GM12801 (cell line): ENCODE measurements around the gene NACC2.

Experiments used
- CTCF ChIP-seq: IDR thresholded peaks from one replicate; pipeline ENCODE4 v1.5.1; 2011; ENCODE audit warnings: control low read depth; ENCODE audit not compliant: insufficient read length; ENCODE audit errors: extremely low read depth

The NACC2 gene

DNA sequence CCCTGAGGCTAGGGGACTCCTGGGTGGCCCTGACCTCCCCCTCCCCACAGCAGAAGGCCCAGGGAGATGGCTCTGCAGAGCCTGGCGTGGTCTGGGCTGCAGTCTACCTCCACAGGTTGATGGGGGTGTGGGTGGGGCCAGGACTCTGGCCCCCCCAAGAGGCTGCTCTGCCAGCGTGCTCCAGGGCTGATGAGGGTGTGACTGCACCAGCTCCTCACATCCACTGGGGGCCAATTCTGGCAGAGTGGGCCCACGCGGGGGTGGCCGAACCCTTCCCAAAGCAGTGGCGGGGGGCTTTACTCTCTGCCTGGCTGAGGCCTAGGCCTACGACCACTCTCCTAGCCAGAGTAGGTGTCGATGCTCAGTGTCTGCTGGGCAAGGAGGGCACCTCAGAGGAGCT is 105.9 kb downstream of the NACC2 start:
- no peak for TF ChIP-seq CTCF

DNA sequence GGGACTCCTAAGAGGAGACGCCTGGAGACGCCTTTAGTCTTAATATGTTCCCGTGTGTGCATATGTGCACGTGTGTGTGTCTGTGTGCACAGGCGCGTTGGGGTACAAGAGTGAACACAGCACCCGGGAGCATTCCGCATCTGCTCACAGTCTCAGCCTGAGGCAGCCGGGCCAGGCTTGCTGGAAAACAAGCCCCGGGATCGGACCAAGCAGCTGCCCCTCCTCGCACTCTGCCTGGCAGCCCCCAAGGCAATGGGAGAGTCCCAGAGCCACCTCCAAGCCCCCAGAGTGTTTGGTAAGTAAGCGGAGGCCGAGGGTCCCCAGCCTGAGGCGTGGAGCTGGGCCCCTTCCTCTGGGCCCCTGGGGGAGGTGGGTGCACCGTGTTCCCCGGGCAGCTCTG is 106.6 kb downstream of the NACC2 start:
- no peak for TF ChIP-seq CTCF

DNA sequence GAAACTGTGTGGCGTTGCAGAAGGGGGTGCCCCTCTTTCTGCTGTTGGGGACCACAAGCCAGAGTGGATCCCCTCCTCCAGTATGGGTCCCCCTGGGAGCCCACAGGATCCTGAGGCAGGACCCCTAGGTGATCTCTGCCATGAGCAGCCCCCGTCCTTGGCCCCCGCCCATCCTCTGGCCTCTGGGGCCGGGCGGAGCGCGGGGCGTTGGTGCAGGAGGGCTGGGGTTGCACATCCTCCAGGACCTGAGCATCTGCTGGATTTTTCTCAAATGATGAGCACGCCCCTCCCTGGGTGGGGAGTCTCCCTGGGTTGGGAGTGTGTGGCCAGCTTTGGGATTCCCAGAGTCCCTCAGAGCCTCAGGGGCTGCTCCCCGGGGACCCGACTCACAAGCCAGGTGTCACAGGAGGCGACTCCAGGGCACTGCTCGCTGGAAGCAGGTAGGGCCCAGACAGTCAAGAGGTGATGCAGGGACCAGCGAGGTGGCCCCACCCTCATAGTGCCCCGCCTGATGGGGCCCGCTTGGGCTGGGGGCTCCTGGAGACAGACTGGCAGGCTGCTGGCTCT is 107.2 kb downstream of the NACC2 start:
- TF ChIP-seq CTCF = no peak

DNA sequence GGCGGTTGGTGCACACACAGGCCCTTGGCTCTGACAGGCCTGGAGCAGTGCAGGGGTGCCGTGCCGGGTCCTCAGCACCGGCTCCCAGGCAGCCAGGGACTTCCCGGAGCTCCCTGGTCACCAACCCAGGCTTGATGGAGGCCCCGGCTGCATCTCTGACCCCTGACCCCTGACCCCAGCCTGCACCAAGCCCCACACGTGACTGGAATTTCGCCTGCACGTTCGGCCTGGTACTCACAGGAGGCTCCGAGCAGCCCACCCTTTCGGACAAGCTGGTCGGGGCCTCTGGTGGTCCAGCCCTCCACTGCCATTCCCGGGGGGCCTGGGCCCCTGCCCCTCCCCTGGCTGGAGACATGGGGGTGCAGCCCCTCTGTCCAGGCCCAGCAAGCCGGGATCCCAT is 108.5 kb downstream of the NACC2 start:
- TF ChIP-seq CTCF = no peak

DNA sequence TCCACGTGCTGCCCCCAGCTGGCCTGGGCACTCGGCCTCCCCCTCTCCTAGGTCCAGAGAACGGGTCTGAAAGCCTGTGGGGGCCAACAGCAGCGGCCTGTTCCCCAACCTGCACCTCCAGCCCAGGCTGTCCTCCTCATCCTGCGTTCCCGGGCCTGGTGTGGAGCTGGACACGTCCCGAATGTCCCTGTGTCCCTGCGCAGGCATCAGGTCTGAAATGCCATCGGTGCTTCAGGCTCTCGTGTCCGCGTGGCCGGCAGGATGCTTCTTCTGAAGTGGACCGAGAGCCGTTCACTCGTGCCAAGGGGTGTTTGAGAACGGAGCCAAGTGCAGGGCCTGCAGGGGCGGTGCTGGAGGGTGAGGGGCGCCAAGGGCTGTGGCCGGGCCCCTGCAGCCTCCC is 109.2 kb downstream of the NACC2 start:
- TF ChIP-seq CTCF = no peak

DNA sequence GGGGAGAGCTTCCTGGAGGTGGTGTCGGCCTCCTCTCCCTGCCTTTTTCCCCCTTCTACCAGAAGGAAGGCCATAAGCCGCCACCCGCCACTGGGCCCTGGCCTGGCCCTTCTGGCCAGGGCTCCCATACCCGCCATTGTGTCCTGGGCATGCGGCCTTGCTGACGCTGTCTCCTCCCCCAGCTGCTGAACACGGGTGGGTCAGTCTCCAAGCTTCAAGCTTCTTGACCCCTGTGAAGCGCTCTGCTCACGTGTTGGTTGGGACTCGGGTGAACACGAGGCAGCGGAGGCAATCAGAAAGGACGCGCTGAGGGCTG is 109.7 kb downstream of the NACC2 start:
- TF ChIP-seq CTCF = no peak

GRCh38 chr9:135984072-135984710 is 110.9 kb downstream of the NACC2 start:
- no peak for TF ChIP-seq CTCF
